Calu3 (cell line): ENCODE results near the gene CC2D1A. TPM values are rescaled to one million over a fixed set of nuclear protein-coding genes. Genes with fewer than 3 reads are reported as not detected.

Experiments
- BruUV-seq: library from RNA; stranded (reverse); fragments of 400-500 nt; replicated peaks from 2 replicates; lab custom pipeline; 2021; lab: Mats Ljungman, UMichigan
- CTCF ChIA-PET: fragments of 300-600 bp; sonication (Branson Sonifier 250); formaldehyde crosslinking; loops from one replicate; lab custom pipeline; 2022; ENCODE audit warnings: antibody characterized with exemption; lab: Charles Lee
- DNase-seq: peaks from one replicate; pipeline ENCODE4 v3.0.0; 2022
- H3K27ac Mint-ChIP-seq: one replicate; pipeline ENCODE4 v1.8.0; 2022; ENCODE audit warnings: mixed read lengths; ENCODE audit not compliant: unreplicated experiment
- H3K27me3 Mint-ChIP-seq: one replicate; pipeline ENCODE4 v1.8.0; 2022; ENCODE audit warnings: mixed read lengths; ENCODE audit not compliant: unreplicated experiment
- H3K36me3 Mint-ChIP-seq: one replicate; pipeline ENCODE4 v1.8.0; 2022; ENCODE audit warnings: mild to moderate bottlenecking, moderate library complexity, mixed read lengths; ENCODE audit not compliant: insufficient read depth, unreplicated experiment
- H3K4me1 Mint-ChIP-seq: one replicate; pipeline ENCODE4 v1.8.0; 2022; ENCODE audit warnings: mild to moderate bottlenecking, low read depth, mixed read lengths; ENCODE audit not compliant: unreplicated experiment
- H3K4me3 Mint-ChIP-seq: one replicate; pipeline ENCODE4 v1.8.0; 2022; ENCODE audit warnings: mild to moderate bottlenecking, low read depth, moderate library complexity, mixed read lengths; ENCODE audit not compliant: unreplicated experiment
- H3K9me3 Mint-ChIP-seq: one replicate; pipeline ENCODE4 v1.8.0; 2022; ENCODE audit warnings: low read depth, mixed read lengths; ENCODE audit not compliant: unreplicated experiment
- intact Hi-C: fragments of 100-400 bp; cut with micrococcal nuclease; formaldehyde crosslinking; loops from one replicate; pipeline ENCODE4 v1.10.0; 2022; ENCODE audit not compliant: unreplicated experiment
- total RNA-seq: library from RNA; stranded (reverse); gene quantifications from 2 replicates; pipeline ENCODE4 v1.2.3, GENCODE V29; 2022
- TF ChIP-seq, protein P1 (sequence below): fragments of 200-600 bp; IDR thresholded peaks from one replicate; pipeline ENCODE4 v1.8.0; 2022; ENCODE audit warnings: antibody characterized with exemption; ENCODE audit not compliant: unreplicated experiment

Gene CC2D1A
- total RNA-seq, 1 experiment from 2014 or later, result 41.7 TPM

DNA sequence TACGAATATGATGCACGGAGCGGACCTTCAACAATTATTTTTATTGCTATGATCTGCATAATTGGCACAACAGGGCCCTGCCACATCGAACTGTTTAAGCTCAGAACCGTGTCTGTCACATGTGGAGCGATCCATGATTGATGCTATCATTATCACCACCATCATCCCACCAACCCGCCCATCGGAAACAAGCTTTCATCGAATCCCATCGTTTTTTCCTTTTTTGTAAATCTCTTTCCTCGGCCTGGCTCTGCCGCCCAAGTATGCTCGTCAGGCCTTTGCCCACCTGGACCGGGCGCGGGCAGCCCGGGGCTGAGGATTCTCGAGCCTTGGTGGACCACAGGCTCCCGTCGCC is 45.8 kb downstream of the CC2D1A start:
- Mint-ChIP-seq H3K4me1 (no peaks in the 10 kb centered on the region), H3K36me3 (peaks cover 34% of the 10 kb centered on the region), H3K27me3 (no peaks in the 10 kb centered on the region), H3K27ac (peak overlapping the region; percentile 67), H3K4me3 (peak overlapping the region; percentile 73), H3K9me3 (no peaks in the 10 kb centered on the region)
- DNase-seq, result no peak
- CTCF ChIA-PET, result interaction anchor here (0.8 kb wide), 1 partner anchor 49 kb away, joined by 5 read pairs; no protein-coding TSS in a partner anchor
- TF ChIP-seq, protein P1, sequence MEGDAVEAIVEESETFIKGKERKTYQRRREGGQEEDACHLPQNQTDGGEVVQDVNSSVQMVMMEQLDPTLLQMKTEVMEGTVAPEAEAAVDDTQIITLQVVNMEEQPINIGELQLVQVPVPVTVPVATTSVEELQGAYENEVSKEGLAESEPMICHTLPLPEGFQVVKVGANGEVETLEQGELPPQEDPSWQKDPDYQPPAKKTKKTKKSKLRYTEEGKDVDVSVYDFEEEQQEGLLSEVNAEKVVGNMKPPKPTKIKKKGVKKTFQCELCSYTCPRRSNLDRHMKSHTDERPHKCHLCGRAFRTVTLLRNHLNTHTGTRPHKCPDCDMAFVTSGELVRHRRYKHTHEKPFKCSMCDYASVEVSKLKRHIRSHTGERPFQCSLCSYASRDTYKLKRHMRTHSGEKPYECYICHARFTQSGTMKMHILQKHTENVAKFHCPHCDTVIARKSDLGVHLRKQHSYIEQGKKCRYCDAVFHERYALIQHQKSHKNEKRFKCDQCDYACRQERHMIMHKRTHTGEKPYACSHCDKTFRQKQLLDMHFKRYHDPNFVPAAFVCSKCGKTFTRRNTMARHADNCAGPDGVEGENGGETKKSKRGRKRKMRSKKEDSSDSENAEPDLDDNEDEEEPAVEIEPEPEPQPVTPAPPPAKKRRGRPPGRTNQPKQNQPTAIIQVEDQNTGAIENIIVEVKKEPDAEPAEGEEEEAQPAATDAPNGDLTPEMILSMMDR, result no peak
- no TSS peak for BruUV-seq
- intact Hi-C loops, result no loop called here

DNA sequence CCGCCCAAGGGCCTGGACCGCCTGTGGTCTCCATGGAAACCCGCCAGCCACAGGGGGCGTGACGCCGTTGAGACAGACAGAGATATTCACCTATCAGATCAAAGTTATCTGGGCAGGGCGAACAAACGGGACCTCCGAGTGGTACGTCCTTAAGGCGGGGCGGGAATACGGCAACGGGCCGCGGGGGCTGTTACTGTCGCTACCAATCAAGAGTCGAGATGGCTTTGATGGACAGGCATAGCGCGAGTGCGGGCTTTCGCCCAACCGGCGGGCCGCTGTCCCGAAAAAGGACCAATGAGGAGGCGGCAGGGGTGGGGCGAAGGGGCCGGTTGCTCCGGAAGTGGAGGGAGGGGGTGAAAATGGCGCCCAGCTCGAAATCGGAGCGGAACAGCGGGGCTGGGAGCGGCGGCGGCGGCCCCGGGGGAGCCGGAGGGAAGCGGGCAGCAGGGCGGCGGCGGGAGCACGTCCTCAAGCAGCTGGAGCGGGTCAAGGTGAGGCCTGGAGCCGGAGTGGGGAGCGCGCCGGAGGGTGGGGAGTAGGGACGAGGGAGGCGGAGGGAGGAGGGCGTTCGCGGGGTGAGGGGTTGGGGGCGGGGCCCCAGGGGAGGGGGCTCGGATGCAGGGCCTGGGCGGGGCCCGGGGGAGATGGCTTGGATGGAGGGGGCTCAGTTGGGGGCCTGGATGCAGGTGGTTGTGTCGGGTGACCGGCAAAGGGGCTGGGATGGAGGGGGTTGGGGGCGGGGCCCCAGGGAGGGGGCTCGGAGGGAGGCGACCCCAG is 46.3 kb downstream of the CC2D1A start, which contains the start of gene DCAF15:
Gene DCAF15 (plus strand): TSS at position 356 of the 777 bp plus-strand sequence. CDS start 4 bp downstream, at position 360.
- Mint-ChIP-seq H3K36me3 (peaks cover 35% of the 10 kb centered on the region), H3K4me1 (no peaks in the 10 kb centered on the region), H3K27ac (peak within 1 kb of the TSS; percentile 67), H3K9me3 (no peaks in the 10 kb centered on the region), H3K27me3 (no peaks in the 10 kb centered on the region), H3K4me3 (peak within 1 kb of the TSS; percentile 73)
- intact Hi-C loops, result no loop called here
- CTCF ChIA-PET, result interaction anchor here (0.6 to 0.8 kb wide), 2 partner anchors 50 to 71 kb away, joined by 4 to 5 read pairs; no protein-coding TSS in a partner anchor
- TF ChIP-seq, protein P1, result no peak
- peak; percentile 95 for DNase-seq
- BruUV-seq, result no TSS peak

DNA sequence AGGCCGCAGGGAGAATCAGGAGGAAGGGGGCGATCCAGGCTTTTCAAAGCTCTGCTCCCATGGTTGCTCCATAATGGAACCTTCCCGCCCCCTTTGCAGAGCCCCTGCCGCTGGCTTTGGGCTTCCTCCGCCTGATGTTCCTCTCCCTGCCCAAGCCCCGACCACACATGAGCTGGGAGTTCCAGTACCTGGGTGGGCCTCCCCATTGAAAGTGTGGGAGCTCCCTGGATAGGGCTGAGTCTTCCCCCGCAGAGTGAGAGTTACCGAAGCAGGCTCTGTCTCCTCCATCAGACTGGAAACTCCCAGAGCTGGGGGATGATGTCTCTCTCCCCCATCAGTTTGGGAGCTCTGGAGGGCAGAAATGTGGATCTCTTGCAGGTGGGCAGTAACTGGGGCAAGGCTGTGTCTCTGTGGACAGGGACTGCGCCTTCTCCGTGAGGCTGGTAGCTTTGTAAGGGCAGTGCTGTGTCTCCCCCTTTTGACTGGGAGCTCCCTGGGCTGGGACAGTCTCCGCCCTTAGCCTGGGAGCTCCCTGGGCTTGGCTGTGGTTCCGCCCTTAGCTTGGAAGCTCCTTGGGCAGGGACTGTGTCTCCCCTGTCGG is 47.0 kb downstream of the CC2D1A start:
- TF ChIP-seq, protein P1, result no peak
- H3K36me3 Mint-ChIP-seq, result peaks cover 35% of the 10 kb centered on the region
- peak overlapping the region; percentile 73 for H3K4me3 Mint-ChIP-seq
- intact Hi-C loops, result no loop called here
- H3K27ac Mint-ChIP-seq, result peak overlapping the region; percentile 39
- H3K4me1 Mint-ChIP-seq, result no peaks in the 10 kb centered on the region
- no TSS peak for BruUV-seq
- H3K9me3 Mint-ChIP-seq, result no peaks in the 10 kb centered on the region
- peak; percentile 27 for DNase-seq
- CTCF ChIA-PET, result interaction anchor here (0.6 to 0.9 kb wide), 2 partner anchors 74 to 161 kb away, joined by 3 to 4 read pairs; no protein-coding TSS in a partner anchor
- no peaks in the 10 kb centered on the region for H3K27me3 Mint-ChIP-seq

DNA sequence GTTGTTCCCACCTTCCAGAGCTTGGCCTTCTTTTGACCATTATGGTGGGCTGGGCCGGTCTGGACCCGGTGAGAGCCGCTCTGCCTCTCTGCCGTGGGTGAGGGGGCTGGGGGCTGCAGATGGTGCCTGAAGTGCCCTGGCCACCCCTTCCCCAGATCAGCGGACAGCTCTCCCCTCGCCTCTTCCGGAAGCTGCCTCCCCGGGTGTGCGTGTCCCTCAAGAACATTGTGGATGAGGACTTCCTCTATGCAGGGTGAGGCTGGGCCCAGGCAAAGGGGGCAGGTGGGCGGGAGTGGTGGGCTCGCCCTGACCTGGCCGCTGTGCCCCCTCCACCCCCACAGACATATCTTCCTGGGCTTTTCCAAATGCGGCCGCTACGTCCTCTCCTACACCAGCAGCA is 48.2 kb downstream of the CC2D1A start:
- Mint-ChIP-seq H3K4me1 (no peaks in the 10 kb centered on the region), H3K9me3 (no peaks in the 10 kb centered on the region), H3K27me3 (no peaks in the 10 kb centered on the region), H3K4me3 (no peak overlapping the region), H3K36me3 (peaks cover 39% of the 10 kb centered on the region), H3K27ac (no peak overlapping the region)
- CTCF ChIA-PET, result no interaction called here
- TF ChIP-seq, protein P1, result no peak
- intact Hi-C loops, result no loop called here
- DNase-seq, result no peak
- BruUV-seq, result no TSS peak
